Stimulated activated naive CD4-positive, alpha-beta T cell treated with Interleukin-2 at 50 U/mL for 16 hours (primary cell): ENCODE measurements around the gene TOM1L2.
A peak's percentile ranks its signal among the peaks of the same experiment; 100 is the strongest.

ENCODE experiments used
- DNase-seq: peaks from one replicate; lab custom pipeline; 2025; lab: John Stamatoyannopoulos, UW

TOM1L2 gene

GRCh38 chr17:17876959-17877528 is 95.2 kb downstream of the TOM1L2 start:
- DNase-seq, result no peak

GRCh38 chr17:17874478-17874877 is 97.7 kb downstream of the TOM1L2 start:
- no peak for DNase-seq

- DNase-seq, result no peak
Measured at GRCh38 chr17:17873450-17873991, 98.7 kb downstream of the TOM1L2 start.

- no peak for DNase-seq
Measured at GRCh38 chr17:17872547-17873345, 99.5 kb downstream of the TOM1L2 start.

- no peak for DNase-seq
Measured at GRCh38 chr17:17871913-17872312, 100.3 kb downstream of the TOM1L2 start.

GRCh38 chr17:17870247-17870646 is 102.0 kb downstream of the TOM1L2 start:
- DNase-seq, result no peak

- DNase-seq, result no peak
Measured at GRCh38 chr17:17868641-17869522, 103.3 kb downstream of the TOM1L2 start.

GRCh38 chr17:17866897-17867296 is 105.3 kb downstream of the TOM1L2 start:
- no peak for DNase-seq

GRCh38 chr17:17866425-17866824 is 105.8 kb downstream of the TOM1L2 start:
- DNase-seq, result no peak

- no peak for DNase-seq
Measured at GRCh38 chr17:17865035-17865434, 107.2 kb downstream of the TOM1L2 start.

- DNase-seq, result no peak
Measured at GRCh38 chr17:17860766-17861107, 111.5 kb downstream of the TOM1L2 start.

- peak; percentile 56 for DNase-seq
Measured at GRCh38 chr17:17859909-17860765, 112.1 kb downstream of the TOM1L2 start.

GRCh38 chr17:17857496-17857895 is 114.7 kb downstream of the TOM1L2 start:
- no peak for DNase-seq

GRCh38 chr17:17856386-17856785 is 115.8 kb downstream of the TOM1L2 start:
- DNase-seq, result no peak

- DNase-seq, result no peak
Measured at GRCh38 chr17:17855976-17856375, 116.2 kb downstream of the TOM1L2 start.

GRCh38 chr17:17853811-17854447 is 118.3 kb downstream of the TOM1L2 start:
- DNase-seq, result peak; percentile 58

- DNase-seq, result no peak
Measured at GRCh38 chr17:17852930-17853329, 119.3 kb downstream of the TOM1L2 start.

GRCh38 chr17:17851103-17852002 is 120.8 kb downstream of the TOM1L2 start:
- DNase-seq, result no peak

- peak; percentile 23 for DNase-seq
Measured at GRCh38 chr17:17849845-17850373, 122.3 kb downstream of the TOM1L2 start.
